GM19035 (cell line): Measurements from ENCODE around the gene COL5A1.

Experiments used
- ATAC-seq: cut with Tn5 transposase; IDR thresholded peaks from one replicate; pipeline ENCODE4 v1.9.1; 2021; ENCODE audit not compliant: unreplicated experiment

Gene COL5A1

GRCh38 chr9:134606951-134607731 is 34.5 kb upstream of the COL5A1 start:
- ATAC-seq: no peak

GRCh38 chr9:134607971-134608370 is 33.6 kb upstream of the COL5A1 start:
- no peak for ATAC-seq

GRCh38 chr9:134611046-134611445 is 30.6 kb upstream of the COL5A1 start:
- ATAC-seq: no peak

- no peak for ATAC-seq
These were observed 29.3 kb upstream of the COL5A1 start for GRCh38 chr9:134612309-134612708.

- ATAC-seq: no peak
These were observed 28.9 kb upstream of the COL5A1 start for GRCh38 chr9:134612715-134613114.

GRCh38 chr9:134614256-134614655 is 27.3 kb upstream of the COL5A1 start:
- no peak for ATAC-seq

GRCh38 chr9:134616341-134616740 is 25.3 kb upstream of the COL5A1 start:
- no peak for ATAC-seq

GRCh38 chr9:134617246-134617645 is 24.4 kb upstream of the COL5A1 start:
- no peak for ATAC-seq

GRCh38 chr9:134617836-134618162 is 23.8 kb upstream of the COL5A1 start:
- no peak for ATAC-seq

- no peak for ATAC-seq
These were observed 23.3 kb upstream of the COL5A1 start for GRCh38 chr9:134618163-134618832.

- ATAC-seq: no peak
These were observed 22.7 kb upstream of the COL5A1 start for GRCh38 chr9:134618833-134619447.

GRCh38 chr9:134619448-134619982 is 22.1 kb upstream of the COL5A1 start:
- no peak for ATAC-seq

- no peak for ATAC-seq
These were observed 21.5 kb upstream of the COL5A1 start for GRCh38 chr9:134619983-134620661.

GRCh38 chr9:134620751-134621557 is 20.6 kb upstream of the COL5A1 start:
- ATAC-seq: no peak

- ATAC-seq: no peak
These were observed 20.0 kb upstream of the COL5A1 start for GRCh38 chr9:134621558-134622110.

- no peak for ATAC-seq
These were observed 18.7 kb upstream of the COL5A1 start for GRCh38 chr9:134622896-134623257.

- no peak for ATAC-seq
These were observed 18.1 kb upstream of the COL5A1 start for GRCh38 chr9:134623258-134624066.

GRCh38 chr9:134624137-134624591 is 17.4 kb upstream of the COL5A1 start:
- ATAC-seq: no peak

GRCh38 chr9:134624621-134625181 is 16.9 kb upstream of the COL5A1 start:
- no peak for ATAC-seq
